Heart left ventricle (tissue), 13 donors: ENCODE results near the gene TULP4.

Experiments used
- POLR2A ChIP-seq, 2 donors: fragments of 450-650 bp; IDR thresholded peaks; one replicate each; pipeline ENCODE4 v1.6.1; 2017; ENCODE audit warnings: antibody characterized with exemption in 2 of 2, mild to moderate bottlenecking in 2 of 2, moderate library complexity in 2 of 2
- TF ChIP-seq, protein P1 (sequence below), 12 donors: fragments of 200-600 bp; sonication (generic) in 4 of 12; IDR thresholded peaks; one replicate each; pipeline versions ENCODE4 v1.5.0 to v1.8.0; 2018 to 2022; ENCODE audit warnings: antibody characterized with exemption in 12 of 12, mild to moderate bottlenecking in 5 of 12
- donor health status: ischemic (EF 13 %, LVEDD 7.1; RV severe dilation, severe dysfunction).
- donor health status: DM: no; HTN: yes; CAD: no.
- donor health status: DM: no; HTN: no; CAD: no.
- donor health status: ischemic (EF 25% LVEDD 6.9; RV normal size, moderate dysfunction).
- donor health status: ischemic (EF 25% LVEDD 5.7; RV mildly dilated, moderate dysfunction).
- donor health status: ischemic (EF 35%, LVEDD 5.7; RV mildly dilated, moderate dysfunction).
- donor health status: nonischemic (EF 11% LVEDD 7.7; RV severe dilation, severe dysfunction).
- donor health status: DM: yes; HTN: yes; CAD: no.
- donor health status: PGD.
- donor health status: ischemic (EF 29% LVEDD 5.4; RV normal size, mild dysfunction).
- donor health status: nonischemic (EF 23%, LVEDD 6.1; RV moderate dilation, normal function).

DNA sequence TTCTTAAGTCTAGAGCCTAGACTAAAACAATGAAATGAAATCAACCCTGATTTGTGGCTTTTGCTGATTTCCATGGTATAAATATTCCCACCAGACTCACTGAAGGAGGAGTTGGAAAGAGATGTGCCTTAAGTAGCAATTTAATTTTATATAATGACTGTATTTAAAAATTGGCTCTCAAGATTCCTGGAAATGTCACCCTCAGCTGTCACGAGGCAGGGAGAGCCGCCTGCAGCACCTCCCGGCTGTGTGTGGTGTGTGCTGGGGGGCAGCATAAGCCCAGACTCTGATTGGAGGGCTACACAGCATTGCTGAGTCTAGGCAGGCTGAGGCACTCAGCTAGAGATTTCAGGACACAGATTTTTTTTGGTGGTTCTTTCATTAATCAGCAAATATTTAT lies 207.0 kb downstream of the TULP4 start:
- TF ChIP-seq, protein P1, sequence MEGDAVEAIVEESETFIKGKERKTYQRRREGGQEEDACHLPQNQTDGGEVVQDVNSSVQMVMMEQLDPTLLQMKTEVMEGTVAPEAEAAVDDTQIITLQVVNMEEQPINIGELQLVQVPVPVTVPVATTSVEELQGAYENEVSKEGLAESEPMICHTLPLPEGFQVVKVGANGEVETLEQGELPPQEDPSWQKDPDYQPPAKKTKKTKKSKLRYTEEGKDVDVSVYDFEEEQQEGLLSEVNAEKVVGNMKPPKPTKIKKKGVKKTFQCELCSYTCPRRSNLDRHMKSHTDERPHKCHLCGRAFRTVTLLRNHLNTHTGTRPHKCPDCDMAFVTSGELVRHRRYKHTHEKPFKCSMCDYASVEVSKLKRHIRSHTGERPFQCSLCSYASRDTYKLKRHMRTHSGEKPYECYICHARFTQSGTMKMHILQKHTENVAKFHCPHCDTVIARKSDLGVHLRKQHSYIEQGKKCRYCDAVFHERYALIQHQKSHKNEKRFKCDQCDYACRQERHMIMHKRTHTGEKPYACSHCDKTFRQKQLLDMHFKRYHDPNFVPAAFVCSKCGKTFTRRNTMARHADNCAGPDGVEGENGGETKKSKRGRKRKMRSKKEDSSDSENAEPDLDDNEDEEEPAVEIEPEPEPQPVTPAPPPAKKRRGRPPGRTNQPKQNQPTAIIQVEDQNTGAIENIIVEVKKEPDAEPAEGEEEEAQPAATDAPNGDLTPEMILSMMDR (IDR thresholded peaks at IDR 0.05) = no peak
- TF ChIP-seq POLR2A (IDR thresholded peaks at IDR 0.05) = no peak
